IPS-15b (cell line): Measurements from ENCODE around the gene TMED3.

Experiments used
- H3K27me3 ChIP-seq: one replicate; pipeline ENCODE4 v1.6.1; 2013; ENCODE audit warnings: low read length; ENCODE audit not compliant: control insufficient read depth, insufficient read depth
- H3K36me3 ChIP-seq: one replicate; pipeline ENCODE4 v1.6.1; 2013; ENCODE audit warnings: low read length; ENCODE audit not compliant: control insufficient read depth, insufficient read depth
- H3K4me1 ChIP-seq: one replicate; pipeline ENCODE4 v1.6.1; 2013; ENCODE audit warnings: mild to moderate bottlenecking, low read length; ENCODE audit not compliant: control insufficient read depth, insufficient read depth
- H3K4me3 ChIP-seq: one replicate; pipeline ENCODE4 v1.5.1; 2013; ENCODE audit warnings: low read depth, low read length
- H3K9ac ChIP-seq: one replicate; pipeline ENCODE4 v1.6.1; 2013; ENCODE audit warnings: low read depth, mild to moderate bottlenecking, low read length
- H3K9me3 ChIP-seq: one replicate; pipeline ENCODE4 v1.6.1; 2013; ENCODE audit warnings: mild to moderate bottlenecking, low read length; ENCODE audit not compliant: control insufficient read depth, insufficient read depth

Gene TMED3

DNA sequence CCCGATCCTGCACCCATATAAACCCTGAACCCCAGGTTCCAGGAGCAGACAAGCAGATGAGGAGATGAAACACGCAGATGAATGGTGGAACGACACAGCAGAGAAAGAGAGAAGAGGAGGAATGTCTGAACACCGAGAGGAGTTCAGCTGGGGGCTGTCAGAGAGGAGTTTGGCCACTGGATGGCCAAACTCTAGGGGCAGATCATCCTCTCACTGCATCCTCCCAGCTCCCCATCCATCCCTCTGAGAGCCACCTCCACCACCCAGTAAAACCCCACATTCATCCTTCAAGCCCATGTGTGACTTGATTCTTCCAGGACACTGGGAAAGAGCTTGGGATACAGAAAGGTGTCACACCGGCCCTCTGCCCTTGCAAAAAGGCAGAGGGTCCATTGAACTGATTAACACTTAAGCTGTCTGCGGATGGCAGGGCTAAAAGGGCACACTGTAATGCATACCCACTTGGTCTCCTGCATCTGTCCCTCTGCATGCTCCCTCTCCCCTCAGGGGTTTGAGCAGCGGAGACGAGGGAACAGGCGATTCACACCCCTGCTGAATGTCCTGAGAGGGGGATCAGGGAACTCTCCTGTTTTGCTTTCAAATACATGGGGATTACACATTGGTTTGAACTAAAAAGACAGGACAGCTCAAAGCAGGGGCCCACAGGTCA, 53.8 kb downstream of the TMED3 start:
- Histone ChIP-seq H3K27me3 (no peaks in the 10 kb centered on the region), H3K9me3 (no peaks in the 10 kb centered on the region), H3K9ac (no peak overlapping the region), H3K4me3 (no peak overlapping the region), H3K36me3 (no peaks in the 10 kb centered on the region), H3K4me1 (peaks cover 2% of the 10 kb centered on the region)

DNA sequence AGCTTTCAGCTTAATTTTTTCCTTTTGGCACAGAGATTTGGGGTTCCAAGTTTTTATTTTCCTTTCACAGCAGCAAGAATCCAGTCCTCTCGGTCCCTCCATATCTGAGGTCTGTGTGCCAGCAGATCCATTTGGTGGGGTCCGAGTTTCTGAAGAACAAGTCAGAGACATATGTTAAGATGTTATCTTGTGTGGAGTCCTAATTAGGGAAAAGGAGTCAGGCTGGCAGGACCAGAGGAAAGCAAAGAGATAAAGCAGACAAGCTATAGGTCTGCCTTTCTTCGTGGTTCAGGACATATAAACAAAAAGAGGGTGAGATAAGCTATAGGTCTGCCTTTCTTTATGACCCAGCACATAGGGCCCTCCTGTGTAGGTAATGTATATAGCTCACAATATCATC, 54.9 kb downstream of the TMED3 start:
- Histone ChIP-seq H3K27me3 (no peaks in the 10 kb centered on the region), H3K36me3 (no peaks in the 10 kb centered on the region), H3K4me3 (no peak overlapping the region), H3K9me3 (no peaks in the 10 kb centered on the region), H3K4me1 (peaks cover 2% of the 10 kb centered on the region), H3K9ac (no peak overlapping the region)

DNA sequence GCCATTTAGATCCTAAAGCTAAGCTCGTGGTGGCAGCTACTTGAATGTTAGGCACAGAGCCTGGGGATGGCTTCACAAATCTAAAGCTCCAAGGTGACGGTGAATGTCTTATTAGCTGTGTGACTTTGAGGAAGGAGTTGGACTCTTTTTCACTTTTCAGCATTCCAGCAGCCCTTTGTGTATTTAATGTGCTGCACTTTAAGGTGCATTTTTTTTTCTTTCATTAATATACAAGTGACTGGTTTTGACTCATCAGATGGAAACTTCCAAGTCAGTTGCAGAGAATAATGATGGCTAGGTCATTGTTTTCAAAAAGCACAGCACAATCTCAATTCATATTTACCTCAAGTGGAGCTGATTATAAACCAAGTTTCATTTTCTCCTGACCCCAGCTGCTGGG, 55.8 kb downstream of the TMED3 start:
- Histone ChIP-seq H3K9ac (no peak overlapping the region), H3K4me1 (peaks cover 2% of the 10 kb centered on the region), H3K36me3 (no peaks in the 10 kb centered on the region), H3K9me3 (no peaks in the 10 kb centered on the region), H3K27me3 (no peaks in the 10 kb centered on the region), H3K4me3 (no peak overlapping the region)

DNA sequence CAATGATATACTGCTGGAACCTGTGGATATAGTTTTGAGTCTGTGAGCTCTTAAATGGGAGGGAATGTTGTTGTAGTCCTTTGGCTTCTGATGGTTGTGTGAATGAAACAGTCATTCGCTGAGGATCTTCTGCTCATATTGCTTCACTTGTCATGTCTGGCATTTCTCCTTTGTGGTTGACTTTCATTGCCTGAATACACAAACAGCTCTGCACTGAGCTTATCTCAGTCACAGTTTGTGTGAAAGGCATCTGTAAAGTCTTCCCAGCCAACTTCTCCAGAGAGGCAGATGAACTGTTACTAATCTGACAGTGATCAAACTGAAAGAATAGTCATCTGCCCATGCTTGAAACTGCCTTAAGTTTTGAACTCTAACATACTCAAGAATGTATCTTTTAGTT, 59.8 kb downstream of the TMED3 start:
- Histone ChIP-seq H3K9ac (no peak overlapping the region), H3K27me3 (no peaks in the 10 kb centered on the region), H3K4me3 (no peak overlapping the region), H3K36me3 (no peaks in the 10 kb centered on the region), H3K4me1 (peaks cover 7% of the 10 kb centered on the region), H3K9me3 (no peaks in the 10 kb centered on the region)

DNA sequence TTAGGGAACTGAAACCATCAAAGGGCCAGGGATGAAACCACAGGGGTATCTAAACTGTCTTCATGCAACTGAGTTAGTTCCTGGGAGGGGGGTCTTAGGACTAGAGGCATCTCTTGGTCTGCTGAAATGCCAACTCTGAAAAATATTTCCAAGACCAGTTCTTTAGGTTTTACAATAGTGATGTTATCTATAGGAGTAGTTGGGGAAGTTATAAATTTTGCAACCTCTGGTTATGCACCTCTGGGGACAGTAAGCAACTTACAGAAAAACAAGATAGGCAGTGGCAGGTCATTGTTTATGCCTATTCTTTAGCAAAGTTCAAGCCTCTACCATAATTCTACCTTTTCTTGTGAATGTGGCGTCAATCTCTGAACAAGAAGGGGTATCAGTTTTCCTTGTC, 60.7 kb downstream of the TMED3 start:
- Histone ChIP-seq H3K9ac (no peak overlapping the region), H3K36me3 (no peaks in the 10 kb centered on the region), H3K9me3 (no peaks in the 10 kb centered on the region), H3K4me1 (peaks cover 7% of the 10 kb centered on the region), H3K4me3 (no peak overlapping the region), H3K27me3 (no peaks in the 10 kb centered on the region)

DNA sequence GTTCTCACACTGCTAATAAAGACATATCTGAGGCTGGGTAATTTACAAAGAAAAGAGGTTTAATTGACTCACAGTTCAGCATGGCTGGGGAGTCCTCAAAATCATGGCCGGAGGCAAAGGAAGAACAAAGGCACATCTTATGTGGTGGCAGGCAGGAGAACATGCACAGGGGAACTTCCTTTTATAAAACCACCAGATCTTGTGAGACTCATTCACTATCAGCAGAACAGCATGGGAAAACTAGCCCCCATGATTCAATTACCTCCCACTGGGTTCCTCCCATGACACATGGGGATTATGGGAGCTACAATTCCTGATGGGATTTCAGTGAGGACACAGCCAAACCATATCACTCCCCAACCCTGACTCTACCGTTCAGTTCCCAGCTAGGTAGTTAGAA, 61.5 kb downstream of the TMED3 start:
- Histone ChIP-seq H3K36me3 (no peaks in the 10 kb centered on the region), H3K4me1 (peaks cover 7% of the 10 kb centered on the region), H3K4me3 (no peak overlapping the region), H3K9me3 (no peaks in the 10 kb centered on the region), H3K9ac (no peak overlapping the region), H3K27me3 (no peaks in the 10 kb centered on the region)
